HG03342 (cell line): ENCODE data around the gene TRIM37.
"Not testable (repeated sequence)": the region's sequence is repeated elsewhere in the genome, so short reads cannot be mapped to it uniquely, and the experiment has no call there.

Experiments used
- ATAC-seq: cut with Tn5 transposase; IDR thresholded peaks from one replicate; pipeline ENCODE4 v1.9.1; 2021; ENCODE audit warnings: mild to moderate bottlenecking, moderate library complexity; ENCODE audit not compliant: unreplicated experiment

TRIM37 gene

GRCh38 chr17:59106463-59107305 lies at the start of gene TRIM37:
Gene TRIM37, minus strand, starts transcription at chr17:59106880. Its CDS starts 419 bp downstream, at chr17:59106461.
- peak; percentile 92 for ATAC-seq

GRCh38 chr17:59155439-59156177 lies 48.9 kb upstream of the TRIM37 start, which contains the start of gene PRR11:
Gene PRR11, plus strand, starts transcription at chr17:59155746. Its CDS starts 14,007 bp downstream, at chr17:59169753.
- peak; percentile 87 for ATAC-seq

GRCh38 chr17:59154721-59155438 lies 48.2 kb upstream of the TRIM37 start, which contains the start of gene SKA2:
Gene SKA2, minus strand, starts transcription at chr17:59155186. Its CDS starts 23 bp downstream, at chr17:59155163.
- peak; percentile 78 for ATAC-seq

- ATAC-seq = no peak
Measured at GRCh38 chr17:59154292-59154720, 47.6 kb upstream of the TRIM37 start.

- ATAC-seq = no peak
Measured at GRCh38 chr17:59152925-59153324, 46.2 kb upstream of the TRIM37 start.

GRCh38 chr17:59151591-59151990 lies 44.9 kb upstream of the TRIM37 start:
- no peak for ATAC-seq

- ATAC-seq = no peak
Measured at GRCh38 chr17:59151006-59151405, 44.3 kb upstream of the TRIM37 start.

- no peak for ATAC-seq
Measured at GRCh38 chr17:59149841-59150511, 43.3 kb upstream of the TRIM37 start.

GRCh38 chr17:59149051-59149450 lies 42.4 kb upstream of the TRIM37 start:
- no peak for ATAC-seq

- ATAC-seq = no peak
Measured at GRCh38 chr17:59145571-59146096, 39.0 kb upstream of the TRIM37 start.

GRCh38 chr17:59141860-59142259 lies 35.2 kb upstream of the TRIM37 start:
- ATAC-seq = no peak

- no peak for ATAC-seq
Measured at GRCh38 chr17:59139939-59140338, 33.3 kb upstream of the TRIM37 start.

- ATAC-seq = not testable (repeated sequence)
Measured at GRCh38 chr17:59138339-59138738, 31.7 kb upstream of the TRIM37 start.

- no peak for ATAC-seq
Measured at GRCh38 chr17:59131131-59131530, 24.5 kb upstream of the TRIM37 start.

- ATAC-seq = no peak
Measured at GRCh38 chr17:59129814-59130213, 23.1 kb upstream of the TRIM37 start.

- ATAC-seq = no peak
Measured at GRCh38 chr17:59126809-59127417, 20.2 kb upstream of the TRIM37 start.

- peak; percentile 49 for ATAC-seq
Measured at GRCh38 chr17:59124665-59125064, 18.0 kb upstream of the TRIM37 start.

- no peak for ATAC-seq
Measured at GRCh38 chr17:59121901-59122480, 15.3 kb upstream of the TRIM37 start.

GRCh38 chr17:59115474-59115873 lies 8.8 kb upstream of the TRIM37 start:
- no peak for ATAC-seq
